ENCODE measurements around the gene RASAL1.
A peak's percentile ranks its signal among the peaks of the same experiment; 100 is the strongest.

The RASAL1 gene

GRCh38 chr12:113131556-113131955 lies 4.0 kb downstream of the RASAL1 start:
- no peak overlapping the region for H3K4me2 ChIP-seq (ENCODE audit: low read length)
- H2AFZ ChIP-seq (ENCODE audit: low read depth, low read length), result no peak overlapping the region
- TF ChIP-seq CTCF (IDR thresholded peaks at IDR 0.05; ENCODE audit: low read depth, low read length), result no peak
- TF ChIP-seq EZH2phosphoT487 (IDR thresholded peaks at IDR 0.05; ENCODE audit: low read depth), result no peak
- H3K9me3 ChIP-seq (ENCODE audit: insufficient read depth, low read length), result no peaks in the 10 kb centered on the region
- no peaks in the 10 kb centered on the region for H3K79me2 ChIP-seq (ENCODE audit: low read length)
- H4K20me1 ChIP-seq (ENCODE audit: insufficient read depth, low read length), result no peaks in the 10 kb centered on the region
- H3K4me3 ChIP-seq (ENCODE audit: low read length), result no peak overlapping the region
- H3K36me3 ChIP-seq (replicated peaks; ENCODE audit: low read depth, low read length), result no peaks in the 10 kb centered on the region
- H3K27ac ChIP-seq (ENCODE audit: low read length), result no peak overlapping the region
- H3K4me1 ChIP-seq (ENCODE audit: low read length), result peaks cover 21% of the 10 kb centered on the region
- H3K9ac ChIP-seq (ENCODE audit: low read length), result no peak overlapping the region
- 0 out of 2 replicates have a peak, but pooled peaks cover 5% of the 10 kb centered on the region for H3K27me3 ChIP-seq (ENCODE audit: low read depth, low read length)

GRCh38 chr12:113130457-113131135 lies 5.0 kb downstream of the RASAL1 start:
- Histone ChIP-seq H3K4me3 (ENCODE audit: low read length) (peak overlapping the region; percentile 55), H3K4me1 (ENCODE audit: low read length) (peaks cover 21% of the 10 kb centered on the region), H3K9ac (ENCODE audit: low read length) (peak overlapping the region; percentile 4; the same call in 1 of the 2 replicates), H3K27ac (ENCODE audit: low read length) (no peak overlapping the region), H3K27me3 (ENCODE audit: low read depth, low read length) (no peaks in the 10 kb centered on the region), H3K4me2 (ENCODE audit: low read length) (peak overlapping the region; percentile 66), H3K36me3 (replicated peaks; ENCODE audit: low read depth, low read length) (no peaks in the 10 kb centered on the region), H3K79me2 (ENCODE audit: low read length) (no peaks in the 10 kb centered on the region), H2AFZ (ENCODE audit: low read depth, low read length) (peak overlapping the region; percentile 67), H4K20me1 (ENCODE audit: insufficient read depth, low read length) (no peaks in the 10 kb centered on the region), H3K9me3 (ENCODE audit: insufficient read depth, low read length) (no peaks in the 10 kb centered on the region)
- TF ChIP-seq CTCF (IDR thresholded peaks at IDR 0.05; ENCODE audit: low read depth, low read length) (peak; percentile 55), EZH2phosphoT487 (IDR thresholded peaks at IDR 0.05; ENCODE audit: low read depth) (no peak)

GRCh38 chr12:113129664-113130456 lies 5.7 kb downstream of the RASAL1 start:
- Histone ChIP-seq H3K4me3 (ENCODE audit: low read length) (peak overlapping the region; percentile 55; the same call in 1 of the 2 replicates), H4K20me1 (ENCODE audit: insufficient read depth, low read length) (no peaks in the 10 kb centered on the region), H3K27me3 (ENCODE audit: low read depth, low read length) (no peaks in the 10 kb centered on the region), H3K79me2 (ENCODE audit: low read length) (no peaks in the 10 kb centered on the region), H3K9ac (ENCODE audit: low read length) (no peak overlapping the region), H2AFZ (ENCODE audit: low read depth, low read length) (peak overlapping the region; percentile 67), H3K36me3 (replicated peaks; ENCODE audit: low read depth, low read length) (no peaks in the 10 kb centered on the region), H3K27ac (ENCODE audit: low read length) (no peak overlapping the region), H3K9me3 (ENCODE audit: insufficient read depth, low read length) (no peaks in the 10 kb centered on the region), H3K4me2 (ENCODE audit: low read length) (peak overlapping the region; percentile 66), H3K4me1 (ENCODE audit: low read length) (peaks cover 21% of the 10 kb centered on the region)
- TF ChIP-seq CTCF (IDR thresholded peaks at IDR 0.05; ENCODE audit: low read depth, low read length), result no peak
- no peak for TF ChIP-seq EZH2phosphoT487 (IDR thresholded peaks at IDR 0.05; ENCODE audit: low read depth)
